Hepatocyte (in vitro differentiated cells): ENCODE results near the gene ENTHD1.

Experiments used
- CTCF ChIP-seq: fragments of 200-600 bp; sonication (generic); IDR thresholded peaks from 2 replicates; pipeline ENCODE4 v1.5.1; 2016; ENCODE audit warnings: antibody characterized with exemption, mild to moderate bottlenecking; ENCODE audit not compliant: poor library complexity
- EZH2 ChIP-seq: fragments of 200-600 bp; sonication (generic); IDR thresholded peaks from 2 replicates; pipeline ENCODE4 v1.6.1; 2016; ENCODE audit warnings: antibody characterized with exemption, mild to moderate bottlenecking, borderline replicate concordance
- EZH2phosphoT487 ChIP-seq: fragments of 200-600 bp; sonication (generic); IDR thresholded peaks from one replicate; pipeline ENCODE4 v1.6.1; 2018; ENCODE audit warnings: antibody characterized with exemption, mild to moderate bottlenecking, low read depth, moderate library complexity; ENCODE audit not compliant: unreplicated experiment, severe bottlenecking

DNA sequence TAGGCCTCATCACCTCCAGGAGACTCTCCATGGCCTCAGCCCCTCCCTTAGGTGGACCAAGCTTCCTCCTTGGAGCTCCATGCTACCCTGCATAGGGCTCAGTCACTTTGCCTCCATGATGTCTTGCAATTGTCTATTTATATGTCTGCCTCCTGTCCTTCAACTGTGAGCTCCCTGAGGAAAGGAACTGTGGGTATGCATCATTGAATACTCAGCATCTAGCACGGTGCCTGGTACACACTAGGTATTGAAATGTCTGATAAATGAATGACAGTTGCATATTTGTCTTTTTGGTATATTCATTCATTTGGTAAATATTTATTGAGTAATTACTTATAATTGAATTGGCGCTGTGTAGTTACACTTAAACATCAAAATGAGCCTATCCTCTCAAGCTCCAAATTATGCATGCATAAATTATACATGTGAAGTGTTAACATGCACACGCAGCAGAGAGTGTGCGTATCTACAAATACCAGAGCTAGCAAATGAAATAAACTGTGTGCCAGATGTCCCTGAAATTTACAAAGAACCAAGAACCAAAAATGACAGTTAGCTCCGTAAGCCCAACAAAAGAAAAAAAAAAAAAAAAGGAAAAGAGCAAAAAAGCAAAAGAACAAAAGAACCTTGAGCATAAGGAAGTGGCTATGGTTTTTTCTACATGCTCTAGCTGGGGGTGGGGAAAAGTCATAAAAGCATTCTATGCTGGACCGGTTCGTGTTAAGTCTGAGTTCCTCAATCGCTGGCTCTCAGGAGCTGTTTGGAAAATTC is 32.5 kb upstream of the ENTHD1 start:
- TF ChIP-seq EZH2 (no peak), CTCF (no peak), EZH2phosphoT487 (no peak)
